Stimulated activated naive B cell treated with anti-CD40 and anti-IgM and Interleukin-4, amounts not matched to agents 10 μg/mL and 1 μg/mL and 100 μg/mL, for 72 hours (primary cell): ENCODE data around the gene TRPM8.
"Not testable (repeated sequence)": the region's sequence is repeated elsewhere in the genome, so short reads cannot be mapped to it uniquely, and the experiment has no call there.

Experiments used
- ATAC-seq, 2 donors: fragments of 150-1000 bp; cut with Tn5 transposase; replicated peaks; 2 replicates each; pipeline ENCODE4 v1.10.0; 2021; ENCODE audit warnings: moderate library complexity in 1 of 2
- DNase-seq: peaks from one replicate; pipeline ENCODE4 v3.0.0; 2021
- H3K27ac Mint-ChIP-seq: one replicate; pipeline ENCODE4 v1.8.0; 2022; ENCODE audit warnings: mild to moderate bottlenecking, mixed read lengths
- H3K27me3 Mint-ChIP-seq, 2 donors: one replicate each; pipeline ENCODE4 v1.8.0; 2022; ENCODE audit warnings: mixed read lengths in 2 of 2
- H3K36me3 Mint-ChIP-seq, 2 donors: one replicate each; pipeline ENCODE4 v1.8.0; 2022; ENCODE audit warnings: mixed read lengths in 2 of 2, mild to moderate bottlenecking in 1 of 2
- H3K4me1 Mint-ChIP-seq, 2 donors: one replicate each; pipeline ENCODE4 v1.8.0; 2022; ENCODE audit warnings: mixed read lengths in 2 of 2, mild to moderate bottlenecking in 1 of 2
- H3K4me3 Mint-ChIP-seq, 2 donors: one replicate each; pipeline ENCODE4 v1.8.0; 2022; ENCODE audit warnings: mild to moderate bottlenecking in 2 of 2, mixed read lengths in 2 of 2, moderate library complexity in 1 of 2
- H3K9me3 Mint-ChIP-seq, 2 donors: one replicate each; pipeline ENCODE4 v1.8.0; 2022; ENCODE audit warnings: mixed read lengths in 2 of 2, mild to moderate bottlenecking in 1 of 2

Gene TRPM8

GRCh38 chr2:233945146-233945545 lies 28.0 kb downstream of the TRPM8 start:
- peaks cover 5 to 6% of the 10 kb centered on the region in 2 donors for H3K4me1 Mint-ChIP-seq
- H3K27ac Mint-ChIP-seq = no peak overlapping the region
- peaks cover 7 to 10% of the 10 kb centered on the region in 2 donors for H3K9me3 Mint-ChIP-seq
- ATAC-seq (no peak), DNase-seq (no peak)
- H3K27me3 Mint-ChIP-seq = peaks cover 36 to 55% of the 10 kb centered on the region in 2 donors
- H3K4me3 Mint-ChIP-seq = no peak overlapping the region
- H3K36me3 Mint-ChIP-seq = no peaks in the 10 kb centered on the region

- DNase-seq = no peak
- H3K9me3 Mint-ChIP-seq = peaks cover 2 to 4% of the 10 kb centered on the region in 2 donors
- no peak overlapping the region for H3K4me3 Mint-ChIP-seq
- H3K4me1 Mint-ChIP-seq = no peaks in the 10 kb centered on the region
- no peak overlapping the region for H3K27ac Mint-ChIP-seq
- no peak for ATAC-seq
- no peaks in the 10 kb centered on the region for H3K36me3 Mint-ChIP-seq
- H3K27me3 Mint-ChIP-seq = peaks cover 55 to 67% of the 10 kb centered on the region in 2 donors
Observed at GRCh38 chr2:233950078-233950825, 33.1 kb downstream of the TRPM8 start.

DNA sequence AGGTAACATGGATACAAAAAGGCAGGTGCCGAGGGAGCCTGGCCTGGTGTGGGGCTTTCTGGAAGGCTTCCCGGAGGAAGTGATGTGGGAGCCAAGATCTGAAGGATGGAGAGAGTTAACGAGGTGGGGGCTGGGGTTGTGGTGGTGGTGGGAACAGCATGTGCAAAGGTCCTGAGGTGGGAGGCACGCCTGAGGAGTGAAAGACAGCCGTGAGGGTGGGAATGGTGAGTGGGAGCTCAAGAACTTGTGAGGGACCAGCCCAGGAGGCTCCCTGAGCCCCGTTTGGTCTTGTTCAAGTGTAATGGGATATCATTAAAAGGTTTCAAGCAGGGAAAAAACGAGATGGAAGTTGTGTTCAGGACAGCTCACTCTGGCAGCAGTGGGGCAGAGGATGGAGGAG lies 35.2 kb downstream of the TRPM8 start:
- no peak for DNase-seq
- no peak for ATAC-seq

DNA sequence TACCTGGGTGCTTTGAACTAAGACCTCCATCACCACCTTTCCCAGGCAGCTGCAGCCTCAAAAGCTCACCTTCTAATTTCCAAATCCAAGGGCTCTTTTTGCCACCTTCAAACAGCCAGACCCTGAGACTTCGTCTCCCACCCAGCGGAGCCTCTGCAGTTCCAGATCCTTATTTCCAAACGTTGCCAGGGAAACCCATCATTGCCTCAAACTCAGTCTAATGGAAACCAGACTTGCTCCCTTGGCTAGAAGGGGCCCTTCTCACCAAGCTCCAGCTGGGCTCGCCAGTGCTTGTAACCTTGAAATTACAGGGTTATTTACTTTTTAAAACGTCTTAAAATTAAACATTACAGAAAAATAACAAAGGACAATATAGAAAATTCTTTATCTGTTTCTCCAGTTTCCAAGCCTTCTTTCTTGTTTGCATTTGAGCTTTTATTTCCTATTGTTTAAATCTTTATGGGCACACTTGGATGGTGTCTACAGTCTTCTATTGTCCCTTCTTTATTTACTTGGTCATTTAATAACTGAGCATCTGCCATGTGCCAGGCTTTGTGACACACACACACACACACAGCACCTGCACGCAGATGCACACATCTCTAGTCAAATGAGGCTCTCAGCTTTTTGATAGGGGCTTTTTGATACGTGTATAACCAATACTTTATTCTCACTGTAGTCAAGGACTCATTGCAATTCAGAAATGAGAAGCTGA lies 36.1 kb downstream of the TRPM8 start:
- Mint-ChIP-seq H3K9me3 (peaks cover 0 to 2% of the 10 kb centered on the region in 2 donors), H3K27ac (no peak overlapping the region), H3K4me1 (no peaks in the 10 kb centered on the region), H3K4me3 (no peak overlapping the region), H3K27me3 (peaks cover 52 to 62% of the 10 kb centered on the region in 2 donors), H3K36me3 (no peaks in the 10 kb centered on the region)
- no peak for DNase-seq
- no peak for ATAC-seq

More for the DNA sequence above, 35.2 kb downstream of the TRPM8 start:
- Mint-ChIP-seq H3K9me3 (peaks cover 0 to 2% of the 10 kb centered on the region in 2 donors), H3K36me3 (no peaks in the 10 kb centered on the region), H3K27ac (no peak overlapping the region), H3K4me3 (no peak overlapping the region), H3K27me3 (peaks cover 57 to 64% of the 10 kb centered on the region in 2 donors), H3K4me1 (no peaks in the 10 kb centered on the region)

DNA sequence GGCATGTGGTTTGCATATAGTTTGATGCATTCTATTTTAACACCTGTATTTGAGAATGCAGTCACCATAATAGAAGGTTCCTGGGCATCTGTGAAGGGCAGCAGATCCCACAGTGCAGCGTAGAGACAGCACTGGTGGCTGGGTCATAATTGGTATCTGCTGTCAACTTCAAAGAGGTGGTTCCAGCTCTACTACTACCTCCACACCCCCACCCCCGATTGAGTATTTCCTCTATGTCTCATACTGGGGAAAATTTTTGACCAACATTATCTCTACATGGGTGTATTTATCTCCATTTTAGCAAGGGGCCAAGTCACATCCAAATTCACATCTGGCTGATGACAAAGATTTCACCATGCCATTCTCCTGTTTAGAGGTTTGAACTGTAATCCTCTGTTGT lies 43.0 kb downstream of the TRPM8 start:
- H3K4me1 Mint-ChIP-seq = no peaks in the 10 kb centered on the region
- H3K27me3 Mint-ChIP-seq = peaks cover 23 to 37% of the 10 kb centered on the region in 2 donors
- ATAC-seq = no peak

DNA sequence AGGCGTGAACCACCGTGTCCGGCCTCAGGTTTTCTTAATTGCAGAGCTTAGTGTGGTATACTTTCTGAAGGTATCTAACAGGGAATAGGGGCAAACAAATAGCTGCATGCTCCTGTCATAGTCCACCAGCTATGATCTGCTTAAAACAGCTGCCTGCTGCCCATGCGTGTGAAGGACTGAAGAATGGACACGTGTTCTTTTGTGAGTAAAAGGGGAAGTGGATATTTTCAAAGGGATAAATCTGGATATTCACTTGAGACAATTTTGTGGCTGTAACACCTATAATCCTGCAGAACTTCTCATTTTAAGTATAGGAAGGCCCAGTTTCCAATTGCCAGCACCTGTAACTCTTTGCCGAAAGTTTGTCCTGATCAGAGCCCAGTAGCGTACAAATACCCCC lies 44.7 kb downstream of the TRPM8 start:
- H3K9me3 Mint-ChIP-seq = no peaks in the 10 kb centered on the region

More for the DNA sequence above, 43.0 kb downstream of the TRPM8 start:
- no peaks in the 10 kb centered on the region for H3K9me3 Mint-ChIP-seq
- H3K36me3 Mint-ChIP-seq = no peaks in the 10 kb centered on the region
- H3K27ac Mint-ChIP-seq = no peak overlapping the region
- H3K4me3 Mint-ChIP-seq = no peak overlapping the region
- DNase-seq = no peak

GRCh38 chr2:233964581-233964980 lies 47.4 kb downstream of the TRPM8 start:
- no peaks in the 10 kb centered on the region for H3K9me3 Mint-ChIP-seq
- H3K27ac Mint-ChIP-seq = no peak overlapping the region
- no peak overlapping the region for H3K4me3 Mint-ChIP-seq
- H3K27me3 Mint-ChIP-seq = peaks cover 23 to 27% of the 10 kb centered on the region in 2 donors
- no peaks in the 10 kb centered on the region for H3K4me1 Mint-ChIP-seq
- H3K36me3 Mint-ChIP-seq = no peaks in the 10 kb centered on the region
- ATAC-seq (no peak), DNase-seq (no peak)

More for the DNA sequence above, 44.7 kb downstream of the TRPM8 start:
- H3K4me3 Mint-ChIP-seq = no peak overlapping the region
- DNase-seq (no peak), ATAC-seq (no peak)
- H3K27me3 Mint-ChIP-seq = peaks cover 18 to 32% of the 10 kb centered on the region in 2 donors
- H3K4me1 Mint-ChIP-seq = no peaks in the 10 kb centered on the region
- H3K36me3 Mint-ChIP-seq = no peaks in the 10 kb centered on the region
- no peak overlapping the region for H3K27ac Mint-ChIP-seq

DNA sequence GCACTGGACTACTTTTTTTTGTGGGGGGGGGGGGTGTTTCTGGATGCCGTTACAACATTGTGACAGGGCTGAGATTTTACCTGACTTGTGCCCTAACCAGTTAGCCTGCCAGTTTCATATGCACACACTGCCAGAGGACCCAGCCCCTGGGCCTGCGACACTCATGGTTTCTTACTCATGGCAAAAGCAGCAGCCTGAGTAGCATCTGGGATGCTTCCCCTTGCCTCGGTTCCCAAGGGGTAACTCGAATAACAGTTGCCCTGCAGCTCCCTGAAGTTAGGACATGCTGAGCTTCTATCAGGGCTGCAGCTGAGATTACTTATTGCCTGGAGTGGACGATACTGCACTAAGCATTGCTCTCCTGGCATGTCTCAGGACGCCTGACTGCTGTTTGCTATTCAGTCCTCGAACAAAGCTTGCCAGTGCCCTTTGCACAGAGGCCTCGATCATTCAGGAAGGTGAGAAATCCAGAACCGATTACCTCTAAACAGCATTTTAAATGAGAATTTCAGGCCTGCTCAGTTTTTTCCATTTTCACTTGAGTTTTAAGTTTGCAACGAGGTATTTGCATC lies 47.9 kb downstream of the TRPM8 start:
- no peaks in the 10 kb centered on the region for H3K4me1 Mint-ChIP-seq
- no peak for DNase-seq

DNA sequence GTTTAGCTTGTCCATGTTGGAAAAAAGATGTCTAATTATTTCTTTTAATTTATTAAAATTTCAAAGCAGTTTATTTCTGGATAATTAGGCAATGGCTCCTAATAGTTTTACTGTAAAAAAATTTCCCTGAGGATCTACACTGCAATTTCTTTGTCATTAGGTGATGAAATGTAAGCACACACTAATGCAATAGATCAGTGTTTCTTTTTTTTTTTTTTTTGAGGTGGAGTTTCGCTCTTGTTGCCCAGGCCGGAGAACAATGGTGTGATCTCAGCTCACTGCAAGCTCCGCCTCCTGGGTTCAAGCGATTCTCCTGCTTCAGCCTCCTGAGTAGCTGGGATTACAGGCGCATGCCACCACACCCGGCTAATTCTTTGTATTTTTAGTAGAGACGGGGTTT lies 48.5 kb downstream of the TRPM8 start:
- H3K4me1 Mint-ChIP-seq, ATAC-seq, H3K36me3 Mint-ChIP-seq, DNase-seq, H3K9me3 Mint-ChIP-seq, H3K27ac Mint-ChIP-seq, H3K4me3 Mint-ChIP-seq: not testable (repeated sequence)
- peaks cover 26 to 36% of the 10 kb centered on the region in 2 donors for H3K27me3 Mint-ChIP-seq

More for the DNA sequence above, 47.9 kb downstream of the TRPM8 start:
- no peaks in the 10 kb centered on the region for H3K9me3 Mint-ChIP-seq
- H3K36me3 Mint-ChIP-seq = no peaks in the 10 kb centered on the region
- ATAC-seq = no peak
- no peak overlapping the region for H3K4me3 Mint-ChIP-seq
- H3K27ac Mint-ChIP-seq = no peak overlapping the region
- H3K27me3 Mint-ChIP-seq = peaks cover 25 to 32% of the 10 kb centered on the region in 2 donors

DNA sequence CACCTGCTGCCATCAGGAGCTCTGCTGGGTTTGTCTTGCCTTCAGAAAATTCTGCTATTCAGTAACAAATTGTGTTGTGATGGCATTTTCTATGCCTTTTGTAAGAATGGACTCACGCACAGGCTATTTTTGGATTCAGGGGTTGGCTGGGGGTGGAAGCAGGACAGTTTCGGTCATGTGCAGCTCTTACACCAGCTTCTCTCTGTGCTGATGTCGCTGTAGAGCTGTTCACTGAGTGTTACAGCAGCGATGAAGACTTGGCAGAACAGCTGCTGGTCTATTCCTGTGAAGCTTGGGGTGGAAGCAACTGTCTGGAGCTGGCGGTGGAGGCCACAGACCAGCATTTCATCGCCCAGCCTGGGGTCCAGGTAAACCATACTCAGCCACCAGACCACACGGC lies 49.2 kb downstream of the TRPM8 start:
- no peaks in the 10 kb centered on the region for H3K36me3 Mint-ChIP-seq
- H3K4me1 Mint-ChIP-seq = no peaks in the 10 kb centered on the region
- no peak for DNase-seq
- peaks cover 0 to 2% of the 10 kb centered on the region in 2 donors for H3K9me3 Mint-ChIP-seq
- H3K27ac Mint-ChIP-seq = no peak overlapping the region
- H3K4me3 Mint-ChIP-seq = no peak overlapping the region
- H3K27me3 Mint-ChIP-seq = peaks cover 27 to 39% of the 10 kb centered on the region in 2 donors
- no peak for ATAC-seq

DNA sequence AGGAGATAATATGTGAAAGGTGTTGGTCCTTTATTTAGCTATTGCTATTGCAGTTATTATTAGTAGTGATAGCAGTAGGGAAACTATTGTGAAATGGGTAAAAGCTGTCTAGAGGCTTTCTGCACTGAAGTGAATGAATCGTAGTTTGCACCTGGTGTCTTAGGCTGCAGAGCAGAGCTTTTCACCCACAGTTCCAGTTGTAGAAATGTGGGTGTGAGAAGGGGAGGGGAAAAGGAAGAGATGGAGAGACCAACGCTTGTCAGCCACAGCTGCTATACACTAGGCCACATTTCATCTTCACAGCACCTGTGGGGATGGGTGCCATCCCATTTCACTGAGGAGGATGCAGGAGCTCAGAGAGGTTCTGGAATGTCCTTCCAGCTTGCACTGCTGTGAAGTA lies 50.0 kb downstream of the TRPM8 start:
- Mint-ChIP-seq H3K27me3 (peaks cover 29 to 45% of the 10 kb centered on the region in 2 donors), H3K36me3 (no peaks in the 10 kb centered on the region)

DNA sequence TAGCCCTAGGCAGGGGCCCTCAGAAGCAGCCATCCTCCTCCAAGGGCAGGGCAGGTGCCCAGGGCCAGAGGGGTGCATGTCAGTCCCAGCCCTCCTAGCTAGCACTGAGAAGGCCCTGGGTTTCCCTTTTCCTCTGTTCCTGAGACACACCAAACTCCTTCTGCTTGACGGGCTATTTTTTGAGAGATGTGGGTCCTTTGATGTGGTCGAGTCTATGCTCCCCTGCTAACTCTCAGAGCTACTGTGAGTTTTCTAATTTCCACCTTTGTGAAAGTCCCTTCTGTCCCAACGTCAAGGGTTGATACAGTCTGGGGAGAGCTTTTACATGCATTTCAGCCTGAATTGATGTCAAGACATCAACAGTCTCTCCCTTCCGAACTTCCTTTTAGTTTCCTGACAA lies 51.4 kb downstream of the TRPM8 start:
- ATAC-seq (no peak), DNase-seq (no peak)
- Mint-ChIP-seq H3K27ac (no peak overlapping the region), H3K4me3 (no peak overlapping the region), H3K27me3 (peaks cover 33 to 58% of the 10 kb centered on the region in 2 donors), H3K36me3 (no peaks in the 10 kb centered on the region), H3K9me3 (peaks cover 0 to 2% of the 10 kb centered on the region in 2 donors), H3K4me1 (no peaks in the 10 kb centered on the region)

More for the DNA sequence above, 50.0 kb downstream of the TRPM8 start:
- Mint-ChIP-seq H3K9me3 (peaks cover 0 to 2% of the 10 kb centered on the region in 2 donors), H3K27ac (no peak overlapping the region), H3K4me3 (no peak overlapping the region), H3K4me1 (no peaks in the 10 kb centered on the region)
- ATAC-seq = no peak
- no peak for DNase-seq

DNA sequence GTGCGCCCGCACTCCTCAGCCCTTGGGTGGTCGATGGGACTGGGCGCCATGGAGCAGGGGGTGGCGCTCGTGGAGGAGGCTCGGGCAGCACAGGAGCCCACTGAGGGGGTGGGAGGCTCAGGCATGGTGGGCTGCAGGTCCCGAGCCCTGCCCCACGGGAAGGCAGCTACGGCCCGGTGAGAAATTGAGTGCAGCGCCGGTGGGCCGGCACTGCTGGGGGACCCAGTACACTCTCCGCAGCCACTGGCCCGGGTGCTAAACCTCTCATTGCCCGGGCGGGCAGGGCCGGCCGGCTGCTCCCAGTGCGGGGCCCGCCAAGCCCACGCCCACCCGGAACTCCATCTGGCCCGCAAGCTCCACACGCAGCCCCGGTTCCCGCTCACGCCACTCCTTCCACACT lies 55.3 kb downstream of the TRPM8 start:
- not testable (repeated sequence) for H3K27ac Mint-ChIP-seq, H3K4me3 Mint-ChIP-seq, ATAC-seq, H3K4me1 Mint-ChIP-seq, H3K36me3 Mint-ChIP-seq, DNase-seq, H3K9me3 Mint-ChIP-seq
- H3K27me3 Mint-ChIP-seq = peaks cover 52 to 73% of the 10 kb centered on the region in 2 donors

GRCh38 chr2:233972941-233973575 lies 55.9 kb downstream of the TRPM8 start:
- H3K27me3 Mint-ChIP-seq = peaks cover 48 to 73% of the 10 kb centered on the region in 2 donors
- H3K36me3 Mint-ChIP-seq = no peaks in the 10 kb centered on the region
- no peaks in the 10 kb centered on the region for H3K4me1 Mint-ChIP-seq
- no peak for ATAC-seq
- no peak overlapping the region for H3K27ac Mint-ChIP-seq
- no peak for DNase-seq
- no peak overlapping the region for H3K4me3 Mint-ChIP-seq
- peaks cover 0 to 2% of the 10 kb centered on the region in 2 donors for H3K9me3 Mint-ChIP-seq
